GM23338 (cell line): ENCODE data around the gene KPNA6.

ENCODE experiments used
- CREB1 ChIP-seq: fragments of 250-450 bp; sonication (Bioruptor Pico); IDR thresholded peaks from 2 replicates; pipeline ENCODE4 v1.5.0; 2020; ENCODE audit warnings: low read depth, mild to moderate bottlenecking, moderate library complexity
- CTCF ChIP-seq, 2 experiments: fragments of 200-600 bp in 1 of 2; sonication (generic) in 1 of 2; conservative IDR thresholded peaks; 2 replicates each; pipeline versions ENCODE4 v1.5.1 to v1.6.1; 2016 to 2017; ENCODE audit warnings: antibody characterized with exemption in 2 of 2, low read depth in 2 of 2, mild to moderate bottlenecking in 2 of 2, moderate library complexity in 1 of 2
- ETS1 ChIP-seq: IDR thresholded peaks from 2 replicates; pipeline ENCODE4 v1.6.1; 2016; ENCODE audit warnings: antibody characterized with exemption
- EZH2 ChIP-seq: fragments of 200-600 bp; sonication (generic); IDR thresholded peaks from one replicate; pipeline ENCODE4 v1.8.0; 2017; ENCODE audit warnings: antibody characterized with exemption, mild to moderate bottlenecking, low read depth; ENCODE audit not compliant: unreplicated experiment
- EZH2phosphoT487 ChIP-seq: fragments of 200-600 bp; sonication (generic); IDR thresholded peaks from one replicate; pipeline ENCODE4 v1.8.1; 2018; ENCODE audit warnings: antibody characterized with exemption; ENCODE audit not compliant: unreplicated experiment
- JUNB ChIP-seq: IDR thresholded peaks from one replicate; pipeline ENCODE4 v1.6.1; 2016; ENCODE audit warnings: antibody characterized with exemption; ENCODE audit not compliant: unreplicated experiment
- POLR2AphosphoS5 ChIP-seq: IDR thresholded peaks from 2 replicates; pipeline ENCODE4 v1.6.1; 2016; ENCODE audit warnings: antibody characterized with exemption, low read depth
- ZNF114 ChIP-seq: fragments of 250-450 bp; sonication (Bioruptor Pico); IDR thresholded peaks from 2 replicates; pipeline ENCODE4 v1.5.0; 2020; ENCODE audit warnings: mild to moderate bottlenecking, moderate library complexity
- ZNF462 ChIP-seq: fragments of 250-450 bp; sonication (Bioruptor Pico); IDR thresholded peaks from 2 replicates; pipeline ENCODE4 v1.5.0; 2020; ENCODE audit warnings: mild to moderate bottlenecking, moderate library complexity

- TF ChIP-seq CTCF (conservative IDR thresholded peaks at IDR 0.05; ENCODE audit: low read depth in 2 of 2) (no peak), POLR2AphosphoS5 (no peak), EZH2phosphoT487 (no peak), ETS1 (no peak), JUNB (no peak), EZH2 (no peak), CREB1 (no peak), ZNF114 (no peak), ZNF462 (no peak)
Observed at GRCh38 chr1:32137111-32137510, 29.3 kb downstream of the KPNA6 start.
